HL-60 (cell line): ENCODE data around the gene GDI1.
A peak's percentile ranks its signal among the peaks of the same experiment; 100 is the strongest.

Source experiments
- DNase-seq, 2 experiments: peaks; one replicate each; pipeline ENCODE4 v3.0.0-alpha.2; 2010 to 2020; ENCODE audit warnings: low read depth in 1 of 2, low spot score in 1 of 2
- H3K27ac ChIP-seq: fragments of 250-450 bp; sonication (Bioruptor Pico); replicated peaks from 2 replicates; pipeline ENCODE4 v1.5.1; 2020; ENCODE audit warnings: mild to moderate bottlenecking, moderate library complexity
- H3K27me3 ChIP-seq: fragments of 250-450 bp; sonication (Bioruptor Pico); 2 replicates; pipeline ENCODE4 v1.5.1; 2021; ENCODE audit warnings: mild to moderate bottlenecking, moderate library complexity; ENCODE audit not compliant: insufficient read depth, poor library complexity, severe bottlenecking
- H3K4me3 ChIP-seq: replicated peaks from 2 replicates; pipeline ENCODE4 v1.5.1; 2011; ENCODE audit warnings: mild to moderate bottlenecking, control low read depth, low read length; ENCODE audit not compliant: insufficient read depth
- CTCF ChIP-seq: IDR thresholded peaks from one replicate; pipeline ENCODE4 v1.5.1; 2011; ENCODE audit warnings: low read length, control low read depth, inconsistent platforms; ENCODE audit not compliant: insufficient read depth
- GABPA ChIP-seq: IDR thresholded peaks from 2 replicates; pipeline ENCODE4 v1.6.1; 2012; ENCODE audit warnings: low read depth
- POLR2AphosphoS5 ChIP-seq: IDR thresholded peaks from 2 replicates; pipeline ENCODE4 v1.6.1; 2012; ENCODE audit warnings: low read depth
- SPI1 ChIP-seq: IDR thresholded peaks from 2 replicates; pipeline ENCODE4 v1.6.1; 2012; ENCODE audit warnings: low read depth, mild to moderate bottlenecking, borderline replicate concordance
- TF ChIP-seq, protein P1 (sequence below): IDR thresholded peaks from 2 replicates; pipeline ENCODE4 v1.6.1; 2012; ENCODE audit warnings: low read depth; ENCODE audit not compliant: insufficient replicate concordance

Gene GDI1

DNA sequence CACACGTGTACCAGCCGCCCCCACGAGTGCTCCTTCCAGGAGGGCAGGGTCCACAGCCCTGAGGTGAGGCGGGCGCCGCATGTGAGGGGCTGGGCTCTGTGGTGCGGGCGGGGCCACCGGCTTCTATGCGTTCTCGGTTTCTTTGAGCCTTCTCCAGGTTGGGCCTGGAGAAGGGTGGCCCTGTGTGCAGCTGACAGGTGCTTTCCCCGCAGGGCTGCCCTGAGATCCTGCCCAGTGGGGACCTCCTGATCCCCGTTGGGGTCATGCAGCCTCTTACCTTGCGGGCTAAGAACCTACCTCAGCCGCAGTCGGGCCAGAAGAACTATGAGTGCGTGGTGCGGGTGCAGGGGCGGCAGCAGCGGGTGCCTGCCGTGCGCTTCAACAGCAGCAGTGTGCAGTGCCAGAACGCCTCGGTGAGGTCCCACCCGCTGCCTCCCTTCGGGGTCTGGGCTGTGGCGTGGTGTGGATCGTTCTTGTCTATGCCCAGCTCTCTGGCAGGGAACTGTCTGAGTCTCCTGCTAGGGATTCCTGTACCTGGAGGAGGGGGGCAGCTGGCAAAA is 27.9 kb downstream of the GDI1 start:
- H3K27ac ChIP-seq: no peak overlapping the region
- DNase-seq: no peak
- H3K27me3 ChIP-seq: no peaks in the 10 kb centered on the region
- no peak overlapping the region for H3K4me3 ChIP-seq
- TF ChIP-seq GABPA: no peak

GRCh38 chrX:154465601-154466000 is 28.6 kb downstream of the GDI1 start:
- Histone ChIP-seq H3K27ac (no peak overlapping the region), H3K27me3 (no peaks in the 10 kb centered on the region), H3K4me3 (no peak overlapping the region)
- no peak for DNase-seq
- no peak for TF ChIP-seq GABPA
- no peak for TF ChIP-seq POLR2AphosphoS5
- no peak for TF ChIP-seq CTCF
- TF ChIP-seq, protein P1, sequence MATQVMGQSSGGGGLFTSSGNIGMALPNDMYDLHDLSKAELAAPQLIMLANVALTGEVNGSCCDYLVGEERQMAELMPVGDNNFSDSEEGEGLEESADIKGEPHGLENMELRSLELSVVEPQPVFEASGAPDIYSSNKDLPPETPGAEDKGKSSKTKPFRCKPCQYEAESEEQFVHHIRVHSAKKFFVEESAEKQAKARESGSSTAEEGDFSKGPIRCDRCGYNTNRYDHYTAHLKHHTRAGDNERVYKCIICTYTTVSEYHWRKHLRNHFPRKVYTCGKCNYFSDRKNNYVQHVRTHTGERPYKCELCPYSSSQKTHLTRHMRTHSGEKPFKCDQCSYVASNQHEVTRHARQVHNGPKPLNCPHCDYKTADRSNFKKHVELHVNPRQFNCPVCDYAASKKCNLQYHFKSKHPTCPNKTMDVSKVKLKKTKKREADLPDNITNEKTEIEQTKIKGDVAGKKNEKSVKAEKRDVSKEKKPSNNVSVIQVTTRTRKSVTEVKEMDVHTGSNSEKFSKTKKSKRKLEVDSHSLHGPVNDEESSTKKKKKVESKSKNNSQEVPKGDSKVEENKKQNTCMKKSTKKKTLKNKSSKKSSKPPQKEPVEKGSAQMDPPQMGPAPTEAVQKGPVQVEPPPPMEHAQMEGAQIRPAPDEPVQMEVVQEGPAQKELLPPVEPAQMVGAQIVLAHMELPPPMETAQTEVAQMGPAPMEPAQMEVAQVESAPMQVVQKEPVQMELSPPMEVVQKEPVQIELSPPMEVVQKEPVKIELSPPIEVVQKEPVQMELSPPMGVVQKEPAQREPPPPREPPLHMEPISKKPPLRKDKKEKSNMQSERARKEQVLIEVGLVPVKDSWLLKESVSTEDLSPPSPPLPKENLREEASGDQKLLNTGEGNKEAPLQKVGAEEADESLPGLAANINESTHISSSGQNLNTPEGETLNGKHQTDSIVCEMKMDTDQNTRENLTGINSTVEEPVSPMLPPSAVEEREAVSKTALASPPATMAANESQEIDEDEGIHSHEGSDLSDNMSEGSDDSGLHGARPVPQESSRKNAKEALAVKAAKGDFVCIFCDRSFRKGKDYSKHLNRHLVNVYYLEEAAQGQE: no peak
- TF ChIP-seq SPI1: no peak

DNA sequence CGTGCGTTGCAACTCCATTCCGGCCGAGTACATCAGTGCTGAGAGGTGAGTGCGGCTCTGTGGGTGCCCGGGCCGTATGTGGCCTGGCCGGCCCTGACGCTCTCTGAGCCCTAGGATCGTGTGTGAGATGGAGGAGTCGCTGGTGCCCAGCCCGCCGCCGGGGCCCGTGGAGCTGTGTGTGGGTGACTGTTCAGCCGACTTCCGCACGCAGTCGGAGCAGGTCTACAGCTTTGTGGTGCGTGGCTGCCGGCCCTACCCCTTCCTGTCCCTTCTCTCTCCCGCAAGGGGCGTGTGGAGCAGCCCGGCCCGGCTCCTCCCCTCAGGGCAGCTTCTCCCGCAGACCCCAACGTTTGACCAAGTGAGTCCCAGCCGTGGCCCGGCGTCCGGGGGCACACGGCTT is 29.1 kb downstream of the GDI1 start:
- Histone ChIP-seq H3K27ac (no peak overlapping the region), H3K27me3 (no peaks in the 10 kb centered on the region), H3K4me3 (no peak overlapping the region)
- peak in 1 of 2 experiments; percentile 8 for DNase-seq
- TF ChIP-seq, protein P1: no peak
- TF ChIP-seq SPI1 (no peak), CTCF (no peak), GABPA (no peak), POLR2AphosphoS5 (no peak)

GRCh38 chrX:154466907-154467306 is 30.0 kb downstream of the GDI1 start:
- no peak for DNase-seq
- H3K4me3 ChIP-seq: no peak overlapping the region
- no peaks in the 10 kb centered on the region for H3K27me3 ChIP-seq
- TF ChIP-seq POLR2AphosphoS5 (no peak), GABPA (no peak), CTCF (no peak)
- TF ChIP-seq, protein P1: no peak
- no peak overlapping the region for H3K27ac ChIP-seq
